Liver (tissue), 9 donors: Measurements from ENCODE around the gene ATIC. TPM values are rescaled to one million over a fixed set of nuclear protein-coding genes. Genes with fewer than 3 reads are reported as not detected.

Source experiments
- DNase-seq: peaks from one replicate; pipeline ENCODE4 v3.0.0-alpha.2; 2017; ENCODE audit warnings: low spot score
- H3K27ac ChIP-seq, 2 donors: one replicate each; pipeline ENCODE4 v1.7.0; 2013; ENCODE audit warnings: inconsistent platforms in 2 of 2, low read length in 2 of 2, control low read depth in 1 of 2, low read depth in 1 of 2, mild to moderate bottlenecking in 1 of 2
- H3K27me3 ChIP-seq, 4 donors: one replicate each; pipeline versions ENCODE4 v1.6.1 to v1.7.0; 2013; ENCODE audit warnings: low read length in 3 of 4, inconsistent platforms in 1 of 4, mild to moderate bottlenecking in 1 of 4, moderate library complexity in 1 of 4; ENCODE audit not compliant: control insufficient read depth in 4 of 4, insufficient read depth in 4 of 4
- H3K36me3 ChIP-seq, 4 donors: one replicate each; pipeline versions ENCODE4 v1.6.1 to v1.7.0; 2013; ENCODE audit warnings: low read length in 3 of 4, mild to moderate bottlenecking in 3 of 4, low read depth in 1 of 4, moderate library complexity in 1 of 4; ENCODE audit not compliant: control insufficient read depth in 4 of 4, insufficient read depth in 3 of 4
- H3K4me1 ChIP-seq, 4 donors: one replicate each; pipeline versions ENCODE4 v1.6.1 to v1.7.0; 2013; ENCODE audit warnings: low read length in 3 of 4, mild to moderate bottlenecking in 3 of 4, moderate library complexity in 1 of 4; ENCODE audit not compliant: control insufficient read depth in 4 of 4, insufficient read depth in 4 of 4
- H3K4me3 ChIP-seq, 3 donors: one replicate each; pipeline versions ENCODE4 v1.6.1 to v1.7.0; 2013; ENCODE audit warnings: low read length in 3 of 3, control low read depth in 1 of 3, low read depth in 1 of 3, mild to moderate bottlenecking in 1 of 3
- H3K9ac ChIP-seq, 2 donors: one replicate each; pipeline ENCODE4 v1.7.0; 2013; ENCODE audit warnings: low read length in 2 of 2, mild to moderate bottlenecking in 2 of 2, moderate library complexity in 2 of 2, control low read depth in 1 of 2, low read depth in 1 of 2
- H3K9me3 ChIP-seq, 4 donors: one replicate each; pipeline versions ENCODE4 v1.6.1 to v1.7.0; 2013; ENCODE audit warnings: low read length in 3 of 4; ENCODE audit not compliant: control insufficient read depth in 4 of 4
- EGR1 ChIP-seq, 2 donors: IDR thresholded peaks; 2 replicates each; pipeline ENCODE4 v1.6.1; 2016 to 2018; ENCODE audit warnings: antibody characterized with exemption in 2 of 2, low read depth in 2 of 2
- FOXA2 ChIP-seq: IDR thresholded peaks from 2 replicates; pipeline ENCODE4 v1.6.1; 2016; ENCODE audit warnings: antibody characterized with exemption
- GABPA ChIP-seq, 2 donors: IDR thresholded peaks in 1 of 2; conservative IDR thresholded peaks in 1 of 2; 2 replicates each; pipeline ENCODE4 v1.6.1; 2016; ENCODE audit warnings: antibody characterized with exemption in 2 of 2, mild to moderate bottlenecking in 1 of 2, moderate library complexity in 1 of 2
- HNF4G ChIP-seq: IDR thresholded peaks from 2 replicates; pipeline ENCODE4 v1.6.1; 2016; ENCODE audit warnings: antibody characterized with exemption
- JUND ChIP-seq, 2 donors: IDR thresholded peaks; 2 replicates each; pipeline ENCODE4 v1.6.1; 2016; ENCODE audit warnings: antibody characterized with exemption in 2 of 2
- MAX ChIP-seq: IDR thresholded peaks from 2 replicates; pipeline ENCODE4 v1.6.1; 2016; ENCODE audit warnings: antibody characterized with exemption
- NR2F2 ChIP-seq: IDR thresholded peaks from 2 replicates; pipeline ENCODE4 v1.6.1; 2016; ENCODE audit warnings: antibody characterized with exemption
- RAD21 ChIP-seq, 2 donors: IDR thresholded peaks; 2 replicates each; pipeline ENCODE4 v1.6.1; 2016; ENCODE audit warnings: antibody characterized with exemption in 2 of 2, mild to moderate bottlenecking in 2 of 2
- RXRA ChIP-seq, 2 donors: IDR thresholded peaks; 2 replicates each; pipeline ENCODE4 v1.6.1; 2017 to 2018; ENCODE audit warnings: antibody characterized with exemption in 2 of 2, mild to moderate bottlenecking in 1 of 2
- TAF1 ChIP-seq: conservative IDR thresholded peaks from 2 replicates; pipeline ENCODE4 v1.6.1; 2016; ENCODE audit warnings: antibody characterized with exemption, mild to moderate bottlenecking
- YY1 ChIP-seq: IDR thresholded peaks from 2 replicates; pipeline ENCODE4 v1.6.1; 2016; ENCODE audit warnings: antibody characterized with exemption, mild to moderate bottlenecking
- WGBS: extraction: QIAGEN DNeasy Blood & Tissue Kit; methylation state at CpG from one replicate; pipeline ENCODE4 v1.1.7; 2013; 5-methylcytosine and 5-hydroxymethylcytosine counted together
- polyA plus RNA-seq, 2 donors: library from polyadenylated mRNA; stranded (reverse) in 1 of 2; unstranded in 1 of 2; fragments of 200-250 nt in 1 of 2; fragments of >200 nt in 1 of 2; fragmentation: Nextera tagmentation in 1 of 2; extraction: Ambion mirVana in 1 of 2; gene quantifications; one replicate each; pipeline versions ENCODE4 v1.2.1 to v1.2.3, GENCODE V29; 2013 to 2015
- total RNA-seq, 2 donors: library from RNA; depleted of rRNA; stranded (reverse); fragments of >200 nt; gene quantifications; one replicate each; pipeline ENCODE4 v1.2.3, GENCODE V29; 2014
- TF ChIP-seq, protein P1 (sequence below): fragments of 150-350 bp; IDR thresholded peaks from 2 replicates; pipeline ENCODE4 v1.5.1; 2017; ENCODE audit warnings: improper control_type of control experiment, low read depth, low read length; ENCODE audit not compliant: missing input control
- TF ChIP-seq, protein P2 (sequence below): IDR thresholded peaks from 2 replicates; pipeline ENCODE4 v1.6.1; 2016; ENCODE audit warnings: antibody characterized with exemption
- donor health status: healthy.
- donor health status: healthy.
- donor health status: healthy.
- donor health status: healthy.
- donor health status: healthy.

Gene ATIC
- total and polyA plus RNA-seq, 4 donors: 22.9 to 50.0 (median 36.0) TPM

DNA sequence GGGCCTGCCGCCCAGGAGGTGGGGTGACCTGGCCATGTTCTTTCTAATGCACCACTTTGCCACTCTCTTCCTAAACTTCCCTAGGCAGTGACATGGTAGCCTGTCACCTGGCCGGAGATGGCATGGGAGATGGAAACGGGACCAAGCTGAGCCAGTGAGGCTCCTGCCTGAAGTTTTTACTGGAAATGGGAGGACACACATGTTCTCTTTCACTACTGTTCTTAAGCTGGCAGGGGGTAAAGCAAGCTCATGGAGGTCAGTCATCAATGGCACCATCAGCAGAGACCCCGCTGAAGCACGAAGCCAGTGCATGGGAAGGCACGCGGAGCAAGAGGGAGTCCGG lies 50.7 kb downstream of the ATIC start:
- peaks cover 3 to 71% (median 69%) of the 10 kb centered on the region in 4 donors for H3K36me3 ChIP-seq
- no peaks in the 10 kb centered on the region for H3K4me1 ChIP-seq
- WGBS: 98% methylated on average over 8 of the region's 8 CpGs
- DNase-seq: no peak
- TF ChIP-seq RAD21 (IDR thresholded peaks at IDR 0.05): no peak
- TF ChIP-seq NR2F2: no peak
- TF ChIP-seq EGR1 (IDR thresholded peaks at IDR 0.05; ENCODE audit: low read depth in 2 of 2): no peak
- TF ChIP-seq, protein P1, sequence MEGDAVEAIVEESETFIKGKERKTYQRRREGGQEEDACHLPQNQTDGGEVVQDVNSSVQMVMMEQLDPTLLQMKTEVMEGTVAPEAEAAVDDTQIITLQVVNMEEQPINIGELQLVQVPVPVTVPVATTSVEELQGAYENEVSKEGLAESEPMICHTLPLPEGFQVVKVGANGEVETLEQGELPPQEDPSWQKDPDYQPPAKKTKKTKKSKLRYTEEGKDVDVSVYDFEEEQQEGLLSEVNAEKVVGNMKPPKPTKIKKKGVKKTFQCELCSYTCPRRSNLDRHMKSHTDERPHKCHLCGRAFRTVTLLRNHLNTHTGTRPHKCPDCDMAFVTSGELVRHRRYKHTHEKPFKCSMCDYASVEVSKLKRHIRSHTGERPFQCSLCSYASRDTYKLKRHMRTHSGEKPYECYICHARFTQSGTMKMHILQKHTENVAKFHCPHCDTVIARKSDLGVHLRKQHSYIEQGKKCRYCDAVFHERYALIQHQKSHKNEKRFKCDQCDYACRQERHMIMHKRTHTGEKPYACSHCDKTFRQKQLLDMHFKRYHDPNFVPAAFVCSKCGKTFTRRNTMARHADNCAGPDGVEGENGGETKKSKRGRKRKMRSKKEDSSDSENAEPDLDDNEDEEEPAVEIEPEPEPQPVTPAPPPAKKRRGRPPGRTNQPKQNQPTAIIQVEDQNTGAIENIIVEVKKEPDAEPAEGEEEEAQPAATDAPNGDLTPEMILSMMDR: no peak
- TF ChIP-seq RXRA (IDR thresholded peaks at IDR 0.05): no peak
- TF ChIP-seq MAX: no peak
- no peak for TF ChIP-seq YY1
- TF ChIP-seq, protein P2, sequence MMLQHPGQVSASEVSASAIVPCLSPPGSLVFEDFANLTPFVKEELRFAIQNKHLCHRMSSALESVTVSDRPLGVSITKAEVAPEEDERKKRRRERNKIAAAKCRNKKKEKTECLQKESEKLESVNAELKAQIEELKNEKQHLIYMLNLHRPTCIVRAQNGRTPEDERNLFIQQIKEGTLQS: no peak
- TF ChIP-seq JUND (IDR thresholded peaks at IDR 0.05): no peak
- no peak for TF ChIP-seq FOXA2
- H3K27me3 ChIP-seq: no peaks in the 10 kb centered on the region
- H3K4me3 ChIP-seq: no peak overlapping the region
- no peak overlapping the region for H3K9ac ChIP-seq
- no peak overlapping the region for H3K27ac ChIP-seq
- H3K9me3 ChIP-seq: no peaks in the 10 kb centered on the region

DNA sequence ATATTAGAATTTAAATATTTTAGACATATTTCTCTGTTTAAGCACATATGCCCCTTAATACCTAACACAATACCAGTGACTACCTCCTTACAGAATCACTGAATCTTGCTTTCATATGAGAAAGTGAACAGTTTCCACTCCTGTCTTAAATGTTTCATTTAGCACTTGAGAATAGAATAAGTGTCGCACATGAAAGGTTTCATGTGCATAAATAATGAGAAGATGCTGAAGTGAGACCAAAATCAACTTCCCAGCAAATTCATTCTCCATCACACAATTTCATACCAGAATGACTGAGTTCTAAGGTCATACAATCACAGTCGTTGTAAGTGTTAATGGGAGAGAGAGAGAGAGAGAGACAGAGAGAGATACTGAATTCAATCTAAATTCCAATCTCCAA lies 51.2 kb downstream of the ATIC start:
- 61% methylated on average over 2 of the region's 2 CpGs for WGBS
- Histone ChIP-seq H3K27me3 (no peaks in the 10 kb centered on the region), H3K36me3 (peaks cover 6 to 76% (median 74%) of the 10 kb centered on the region in 4 donors), H3K4me1 (no peaks in the 10 kb centered on the region), H3K9ac (no peak overlapping the region), H3K27ac (no peak overlapping the region), H3K4me3 (no peak overlapping the region), H3K9me3 (no peaks in the 10 kb centered on the region)
- no peak for DNase-seq
- no peak for TF ChIP-seq GABPA (IDR thresholded peaks at IDR 0.05 in 1 of 2, conservative IDR thresholded peaks at IDR 0.05 in 1 of 2)
- TF ChIP-seq YY1: no peak
- no peak for TF ChIP-seq HNF4G
- TF ChIP-seq, protein P2: no peak
- no peak for TF ChIP-seq TAF1
- TF ChIP-seq, protein P1: no peak
- TF ChIP-seq FOXA2: no peak
